GM23338 (cell line): ENCODE data around the gene GFRA3. TPM values are rescaled to one million over a fixed set of nuclear protein-coding genes. Genes with fewer than 3 reads are reported as not detected.

Source experiments
- ATAC-seq: fragments of 200-7000 bp; cut with Tn5 transposase; 3 replicates; pipeline ENCODE4 v1.9.1; 2020
- DNase-seq: peaks from one replicate; pipeline ENCODE4 v3.0.0-alpha.2; 2015; ENCODE audit warnings: low spot score
- H2AFZ ChIP-seq: fragments of 200-600 bp; sonication (generic); 2 replicates; pipeline ENCODE4 v1.8.0; 2016; ENCODE audit warnings: antibody characterized with exemption, mild to moderate bottlenecking, moderate library complexity
- H3F3A ChIP-seq: fragments of 200-600 bp; sonication (generic); replicated peaks from 2 replicates; pipeline ENCODE4 v1.8.0; 2017; ENCODE audit warnings: antibody characterized with exemption, mixed run types, low read depth
- H3K27ac ChIP-seq: fragments of 200-600 bp; sonication (generic); 2 replicates; pipeline ENCODE4 v1.6.1; 2016; ENCODE audit warnings: low read depth
- H3K27me3 ChIP-seq: fragments of 200-600 bp; sonication (generic); 2 replicates; pipeline ENCODE4 v1.8.0; 2016; ENCODE audit warnings: mild to moderate bottlenecking, mixed run types, moderate library complexity; ENCODE audit not compliant: insufficient read depth
- H3K36me3 ChIP-seq: fragments of 200-600 bp; sonication (generic); 2 replicates; pipeline ENCODE4 v1.8.0; 2016; ENCODE audit warnings: mild to moderate bottlenecking; ENCODE audit not compliant: insufficient read depth
- H3K4me1 ChIP-seq: fragments of 200-600 bp; sonication (generic); 2 replicates; pipeline ENCODE4 v1.8.0; 2016; ENCODE audit warnings: mild to moderate bottlenecking, moderate library complexity; ENCODE audit not compliant: insufficient read depth
- H3K4me2 ChIP-seq: fragments of 200-600 bp; sonication (generic); 2 replicates; pipeline ENCODE4 v1.7.1; 2017; ENCODE audit warnings: mixed run types
- H3K4me3 ChIP-seq: fragments of 200-600 bp; sonication (generic); 2 replicates; pipeline ENCODE4 v1.6.1; 2016; ENCODE audit warnings: mixed run types
- H3K79me2 ChIP-seq: fragments of 200-600 bp; sonication (generic); replicated peaks from 2 replicates; pipeline ENCODE4 v1.8.0; 2017; ENCODE audit warnings: mild to moderate bottlenecking; ENCODE audit not compliant: insufficient read depth
- H3K9me2 ChIP-seq: fragments of 200-600 bp; sonication (generic); 2 replicates; pipeline ENCODE4 v1.8.0; 2017; ENCODE audit not compliant: insufficient read depth
- H4K20me1 ChIP-seq: fragments of 200-600 bp; sonication (generic); replicated peaks from 2 replicates; pipeline ENCODE4 v1.8.0; 2017; ENCODE audit warnings: mild to moderate bottlenecking; ENCODE audit not compliant: insufficient read depth
- H3K27ac Mint-ChIP-seq: 2 replicates; pipeline ENCODE4 v1.8.0; 2020; ENCODE audit warnings: inconsistent platforms, mild to moderate bottlenecking, moderate library complexity, mixed read lengths
- H3K27me3 Mint-ChIP-seq: 3 replicates; pipeline ENCODE4 v1.8.0; 2022; ENCODE audit warnings: low read depth, mild to moderate bottlenecking, moderate library complexity, mixed read lengths, inconsistent platforms; ENCODE audit not compliant: insufficient read depth, poor library complexity
- H3K36me3 Mint-ChIP-seq: 3 replicates; pipeline ENCODE4 v1.8.0; 2021; ENCODE audit warnings: low read depth, mild to moderate bottlenecking, inconsistent platforms, moderate library complexity, mixed read lengths
- H3K4me1 Mint-ChIP-seq: 3 replicates; pipeline ENCODE4 v1.8.0; 2020; ENCODE audit warnings: mild to moderate bottlenecking, inconsistent platforms, mixed read lengths
- H3K4me3 Mint-ChIP-seq: 3 replicates; pipeline ENCODE4 v1.8.0; 2021; ENCODE audit warnings: moderate library complexity, mild to moderate bottlenecking, inconsistent platforms, mixed read lengths
- H3K9me3 Mint-ChIP-seq: 3 replicates; pipeline ENCODE4 v1.8.0; 2020; ENCODE audit warnings: moderate library complexity, mild to moderate bottlenecking, inconsistent platforms, mixed read lengths
- CREB1 ChIP-seq: fragments of 250-450 bp; sonication (Bioruptor Pico); IDR thresholded peaks from 2 replicates; pipeline ENCODE4 v1.5.0; 2020; ENCODE audit warnings: low read depth, mild to moderate bottlenecking, moderate library complexity
- EZH2 ChIP-seq: fragments of 200-600 bp; sonication (generic); IDR thresholded peaks from one replicate; pipeline ENCODE4 v1.8.0; 2017; ENCODE audit warnings: antibody characterized with exemption, mild to moderate bottlenecking, low read depth; ENCODE audit not compliant: unreplicated experiment
- EZH2phosphoT487 ChIP-seq: fragments of 200-600 bp; sonication (generic); IDR thresholded peaks from one replicate; pipeline ENCODE4 v1.8.1; 2018; ENCODE audit warnings: antibody characterized with exemption; ENCODE audit not compliant: unreplicated experiment
- JUNB ChIP-seq: IDR thresholded peaks from one replicate; pipeline ENCODE4 v1.6.1; 2016; ENCODE audit warnings: antibody characterized with exemption; ENCODE audit not compliant: unreplicated experiment
- NANOG ChIP-seq: IDR thresholded peaks from 2 replicates; pipeline ENCODE4 v1.6.1; 2016; ENCODE audit warnings: antibody characterized with exemption, borderline replicate concordance
- POLR2AphosphoS5 ChIP-seq: IDR thresholded peaks from 2 replicates; pipeline ENCODE4 v1.6.1; 2016; ENCODE audit warnings: antibody characterized with exemption, low read depth
- STAT1 ChIP-seq: IDR thresholded peaks from one replicate; pipeline ENCODE4 v1.6.1; 2016; ENCODE audit warnings: antibody characterized with exemption; ENCODE audit not compliant: unreplicated experiment
- ZNF114 ChIP-seq: fragments of 250-450 bp; sonication (Bioruptor Pico); IDR thresholded peaks from 2 replicates; pipeline ENCODE4 v1.5.0; 2020; ENCODE audit warnings: mild to moderate bottlenecking, moderate library complexity
- ZNF331 ChIP-seq: fragments of 250-450 bp; sonication (Bioruptor Pico); IDR thresholded peaks from 2 replicates; pipeline ENCODE4 v1.5.0; 2020; ENCODE audit warnings: low read depth, mild to moderate bottlenecking, moderate library complexity
- polyA plus RNA-seq: library from polyadenylated mRNA; unstranded; fragments of >200 nt; fragmentation: Nextera tagmentation; extraction: Ambion mirVana; gene quantifications from 2 replicates; pipeline ENCODE4 v1.2.1, GENCODE V29; 2016
- total RNA-seq: library from RNA; depleted of rRNA; stranded (reverse); fragments of >200 nt; shearing (Covaris generic); gene quantifications from 2 replicates; pipeline ENCODE4 v1.2.3, GENCODE V29; 2014
- TF ChIP-seq, protein P1 (sequence below), 2 experiments: fragments of 200-600 bp in 1 of 2; sonication (generic) in 1 of 2; conservative IDR thresholded peaks; 2 replicates each; pipeline versions ENCODE4 v1.5.1 to v1.6.1; 2016 to 2017; ENCODE audit warnings: antibody characterized with exemption in 2 of 2, low read depth in 2 of 2, mild to moderate bottlenecking in 2 of 2, moderate library complexity in 1 of 2
- TF ChIP-seq, protein P2 (sequence below): IDR thresholded peaks from one replicate; pipeline ENCODE4 v1.6.1; 2018; ENCODE audit warnings: antibody characterized with exemption; ENCODE audit not compliant: unreplicated experiment
- TF ChIP-seq, protein P3 (sequence below): fragments of 250-450 bp; sonication (Bioruptor Pico); IDR thresholded peaks from 2 replicates; pipeline ENCODE4 v1.5.0; 2020; ENCODE audit warnings: mild to moderate bottlenecking, moderate library complexity
- TF ChIP-seq, protein P4 (sequence below): IDR thresholded peaks from 2 replicates; pipeline ENCODE4 v1.6.1; 2016; ENCODE audit warnings: antibody characterized with exemption

The GFRA3 gene
- total and polyA plus RNA-seq, 2 experiments from 2014 or later, result 1.1 TPM

DNA sequence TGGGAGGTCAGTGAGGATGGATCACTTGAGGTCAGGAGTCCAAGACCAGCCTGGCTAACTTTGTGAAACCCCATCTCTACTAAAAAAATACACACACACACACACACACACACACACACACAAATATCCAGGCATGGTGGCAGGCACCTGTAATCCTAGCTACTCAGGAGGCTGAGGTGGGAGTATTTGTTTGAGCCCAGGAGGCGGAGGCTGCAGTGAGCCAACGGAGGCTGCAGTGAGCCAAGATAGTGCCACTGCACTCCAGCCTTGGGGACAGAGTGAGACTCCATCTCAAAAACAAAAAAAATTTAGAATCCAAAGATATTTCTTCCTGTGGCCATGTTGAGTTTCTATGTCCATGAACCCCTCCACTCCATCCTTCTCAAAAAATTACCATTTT is 39.8 kb downstream of the GFRA3 start:
- Mint-ChIP-seq H3K9me3 (no peaks in the 10 kb centered on the region), H3K4me1 (no peaks in the 10 kb centered on the region), H3K27ac (no peak overlapping the region), H3K4me3 (no peak overlapping the region), H3K27me3 (peaks cover 5% of the 10 kb centered on the region), H3K36me3 (no peaks in the 10 kb centered on the region)
- Histone ChIP-seq H3K9me2 (no peaks in the 10 kb centered on the region), H4K20me1 (no peaks in the 10 kb centered on the region; the same call in 1 of the 2 replicates), H3K79me2 (no peaks in the 10 kb centered on the region), H3K4me3 (no peak overlapping the region), H3K27ac (no peak overlapping the region), H3K4me1 (no peaks in the 10 kb centered on the region), H3K36me3 (no peaks in the 10 kb centered on the region), H3F3A (no peaks in the 10 kb centered on the region), H3K27me3 (peaks cover 5% of the 10 kb centered on the region), H2AFZ (no peak overlapping the region), H3K4me2 (no peak overlapping the region)
- no peak for DNase-seq
- no peak for ATAC-seq
- TF ChIP-seq POLR2AphosphoS5 (no peak), JUNB (no peak), EZH2 (no peak), STAT1 (no peak), CREB1 (CRISPR knock-in tag) (no peak), EZH2phosphoT487 (no peak), ZNF114 (no peak), ZNF331 (CRISPR knock-in tag) (no peak), NANOG (no peak)
- TF ChIP-seq, protein P1, sequence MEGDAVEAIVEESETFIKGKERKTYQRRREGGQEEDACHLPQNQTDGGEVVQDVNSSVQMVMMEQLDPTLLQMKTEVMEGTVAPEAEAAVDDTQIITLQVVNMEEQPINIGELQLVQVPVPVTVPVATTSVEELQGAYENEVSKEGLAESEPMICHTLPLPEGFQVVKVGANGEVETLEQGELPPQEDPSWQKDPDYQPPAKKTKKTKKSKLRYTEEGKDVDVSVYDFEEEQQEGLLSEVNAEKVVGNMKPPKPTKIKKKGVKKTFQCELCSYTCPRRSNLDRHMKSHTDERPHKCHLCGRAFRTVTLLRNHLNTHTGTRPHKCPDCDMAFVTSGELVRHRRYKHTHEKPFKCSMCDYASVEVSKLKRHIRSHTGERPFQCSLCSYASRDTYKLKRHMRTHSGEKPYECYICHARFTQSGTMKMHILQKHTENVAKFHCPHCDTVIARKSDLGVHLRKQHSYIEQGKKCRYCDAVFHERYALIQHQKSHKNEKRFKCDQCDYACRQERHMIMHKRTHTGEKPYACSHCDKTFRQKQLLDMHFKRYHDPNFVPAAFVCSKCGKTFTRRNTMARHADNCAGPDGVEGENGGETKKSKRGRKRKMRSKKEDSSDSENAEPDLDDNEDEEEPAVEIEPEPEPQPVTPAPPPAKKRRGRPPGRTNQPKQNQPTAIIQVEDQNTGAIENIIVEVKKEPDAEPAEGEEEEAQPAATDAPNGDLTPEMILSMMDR (conservative IDR thresholded peaks at IDR 0.05; ENCODE audit: low read depth in 2 of 2), result no peak
- TF ChIP-seq, protein P2, sequence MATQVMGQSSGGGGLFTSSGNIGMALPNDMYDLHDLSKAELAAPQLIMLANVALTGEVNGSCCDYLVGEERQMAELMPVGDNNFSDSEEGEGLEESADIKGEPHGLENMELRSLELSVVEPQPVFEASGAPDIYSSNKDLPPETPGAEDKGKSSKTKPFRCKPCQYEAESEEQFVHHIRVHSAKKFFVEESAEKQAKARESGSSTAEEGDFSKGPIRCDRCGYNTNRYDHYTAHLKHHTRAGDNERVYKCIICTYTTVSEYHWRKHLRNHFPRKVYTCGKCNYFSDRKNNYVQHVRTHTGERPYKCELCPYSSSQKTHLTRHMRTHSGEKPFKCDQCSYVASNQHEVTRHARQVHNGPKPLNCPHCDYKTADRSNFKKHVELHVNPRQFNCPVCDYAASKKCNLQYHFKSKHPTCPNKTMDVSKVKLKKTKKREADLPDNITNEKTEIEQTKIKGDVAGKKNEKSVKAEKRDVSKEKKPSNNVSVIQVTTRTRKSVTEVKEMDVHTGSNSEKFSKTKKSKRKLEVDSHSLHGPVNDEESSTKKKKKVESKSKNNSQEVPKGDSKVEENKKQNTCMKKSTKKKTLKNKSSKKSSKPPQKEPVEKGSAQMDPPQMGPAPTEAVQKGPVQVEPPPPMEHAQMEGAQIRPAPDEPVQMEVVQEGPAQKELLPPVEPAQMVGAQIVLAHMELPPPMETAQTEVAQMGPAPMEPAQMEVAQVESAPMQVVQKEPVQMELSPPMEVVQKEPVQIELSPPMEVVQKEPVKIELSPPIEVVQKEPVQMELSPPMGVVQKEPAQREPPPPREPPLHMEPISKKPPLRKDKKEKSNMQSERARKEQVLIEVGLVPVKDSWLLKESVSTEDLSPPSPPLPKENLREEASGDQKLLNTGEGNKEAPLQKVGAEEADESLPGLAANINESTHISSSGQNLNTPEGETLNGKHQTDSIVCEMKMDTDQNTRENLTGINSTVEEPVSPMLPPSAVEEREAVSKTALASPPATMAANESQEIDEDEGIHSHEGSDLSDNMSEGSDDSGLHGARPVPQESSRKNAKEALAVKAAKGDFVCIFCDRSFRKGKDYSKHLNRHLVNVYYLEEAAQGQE, result no peak
- TF ChIP-seq, protein P3, sequence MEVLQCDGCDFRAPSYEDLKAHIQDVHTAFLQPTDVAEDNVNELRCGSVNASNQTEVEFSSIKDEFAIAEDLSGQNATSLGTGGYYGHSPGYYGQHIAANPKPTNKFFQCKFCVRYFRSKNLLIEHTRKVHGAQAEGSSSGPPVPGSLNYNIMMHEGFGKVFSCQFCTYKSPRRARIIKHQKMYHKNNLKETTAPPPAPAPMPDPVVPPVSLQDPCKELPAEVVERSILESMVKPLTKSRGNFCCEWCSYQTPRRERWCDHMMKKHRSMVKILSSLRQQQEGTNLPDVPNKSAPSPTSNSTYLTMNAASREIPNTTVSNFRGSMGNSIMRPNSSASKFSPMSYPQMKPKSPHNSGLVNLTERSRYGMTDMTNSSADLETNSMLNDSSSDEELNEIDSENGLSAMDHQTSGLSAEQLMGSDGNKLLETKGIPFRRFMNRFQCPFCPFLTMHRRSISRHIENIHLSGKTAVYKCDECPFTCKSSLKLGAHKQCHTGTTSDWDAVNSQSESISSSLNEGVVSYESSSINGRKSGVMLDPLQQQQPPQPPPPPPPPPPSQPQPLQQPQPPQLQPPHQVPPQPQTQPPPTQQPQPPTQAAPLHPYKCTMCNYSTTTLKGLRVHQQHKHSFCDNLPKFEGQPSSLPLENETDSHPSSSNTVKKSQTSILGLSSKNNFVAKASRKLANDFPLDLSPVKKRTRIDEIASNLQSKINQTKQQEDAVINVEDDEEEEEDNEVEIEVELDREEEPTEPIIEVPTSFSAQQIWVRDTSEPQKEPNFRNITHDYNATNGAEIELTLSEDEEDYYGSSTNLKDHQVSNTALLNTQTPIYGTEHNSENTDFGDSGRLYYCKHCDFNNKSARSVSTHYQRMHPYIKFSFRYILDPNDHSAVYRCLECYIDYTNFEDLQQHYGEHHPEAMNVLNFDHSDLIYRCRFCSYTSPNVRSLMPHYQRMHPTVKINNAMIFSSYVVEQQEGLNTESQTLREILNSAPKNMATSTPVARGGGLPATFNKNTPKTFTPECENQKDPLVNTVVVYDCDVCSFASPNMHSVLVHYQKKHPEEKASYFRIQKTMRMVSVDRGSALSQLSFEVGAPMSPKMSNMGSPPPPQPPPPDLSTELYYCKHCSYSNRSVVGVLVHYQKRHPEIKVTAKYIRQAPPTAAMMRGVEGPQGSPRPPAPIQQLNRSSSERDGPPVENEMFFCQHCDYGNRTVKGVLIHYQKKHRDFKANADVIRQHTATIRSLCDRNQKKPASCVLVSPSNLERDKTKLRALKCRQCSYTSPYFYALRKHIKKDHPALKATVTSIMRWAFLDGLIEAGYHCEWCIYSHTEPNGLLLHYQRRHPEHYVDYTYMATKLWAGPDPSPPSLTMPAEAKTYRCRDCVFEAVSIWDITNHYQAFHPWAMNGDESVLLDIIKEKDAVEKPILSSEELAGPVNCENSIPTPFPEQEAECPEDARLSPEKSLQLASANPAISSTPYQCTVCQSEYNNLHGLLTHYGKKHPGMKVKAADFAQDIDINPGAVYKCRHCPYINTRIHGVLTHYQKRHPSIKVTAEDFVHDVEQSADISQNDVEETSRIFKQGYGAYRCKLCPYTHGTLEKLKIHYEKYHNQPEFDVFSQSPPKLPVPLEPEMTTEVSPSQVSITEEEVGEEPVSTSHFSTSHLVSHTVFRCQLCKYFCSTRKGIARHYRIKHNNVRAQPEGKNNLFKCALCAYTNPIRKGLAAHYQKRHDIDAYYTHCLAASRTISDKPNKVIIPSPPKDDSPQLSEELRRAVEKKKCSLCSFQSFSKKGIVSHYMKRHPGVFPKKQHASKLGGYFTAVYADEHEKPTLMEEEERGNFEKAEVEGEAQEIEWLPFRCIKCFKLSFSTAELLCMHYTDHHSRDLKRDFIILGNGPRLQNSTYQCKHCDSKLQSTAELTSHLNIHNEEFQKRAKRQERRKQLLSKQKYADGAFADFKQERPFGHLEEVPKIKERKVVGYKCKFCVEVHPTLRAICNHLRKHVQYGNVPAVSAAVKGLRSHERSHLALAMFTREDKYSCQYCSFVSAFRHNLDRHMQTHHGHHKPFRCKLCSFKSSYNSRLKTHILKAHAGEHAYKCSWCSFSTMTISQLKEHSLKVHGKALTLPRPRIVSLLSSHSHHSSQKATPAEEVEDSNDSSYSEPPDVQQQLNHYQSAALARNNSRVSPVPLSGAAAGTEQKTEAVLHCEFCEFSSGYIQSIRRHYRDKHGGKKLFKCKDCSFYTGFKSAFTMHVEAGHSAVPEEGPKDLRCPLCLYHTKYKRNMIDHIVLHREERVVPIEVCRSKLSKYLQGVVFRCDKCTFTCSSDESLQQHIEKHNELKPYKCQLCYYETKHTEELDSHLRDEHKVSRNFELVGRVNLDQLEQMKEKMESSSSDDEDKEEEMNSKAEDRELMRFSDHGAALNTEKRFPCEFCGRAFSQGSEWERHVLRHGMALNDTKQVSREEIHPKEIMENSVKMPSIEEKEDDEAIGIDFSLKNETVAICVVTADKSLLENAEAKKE, result no peak
- TF ChIP-seq, protein P4, sequence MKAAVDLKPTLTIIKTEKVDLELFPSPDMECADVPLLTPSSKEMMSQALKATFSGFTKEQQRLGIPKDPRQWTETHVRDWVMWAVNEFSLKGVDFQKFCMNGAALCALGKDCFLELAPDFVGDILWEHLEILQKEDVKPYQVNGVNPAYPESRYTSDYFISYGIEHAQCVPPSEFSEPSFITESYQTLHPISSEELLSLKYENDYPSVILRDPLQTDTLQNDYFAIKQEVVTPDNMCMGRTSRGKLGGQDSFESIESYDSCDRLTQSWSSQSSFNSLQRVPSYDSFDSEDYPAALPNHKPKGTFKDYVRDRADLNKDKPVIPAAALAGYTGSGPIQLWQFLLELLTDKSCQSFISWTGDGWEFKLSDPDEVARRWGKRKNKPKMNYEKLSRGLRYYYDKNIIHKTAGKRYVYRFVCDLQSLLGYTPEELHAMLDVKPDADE, result no peak
